ENCODE results near the gene SNX32.

SNX32 gene

GRCh38 chr11:65788821-65789220 is 44.9 kb upstream of the SNX32 start:
- POLR2A ChIA-PET = no interaction called here
- H3K4me3 ChIP-seq (ENCODE audit: low read depth, low read length) = no peak overlapping the region
- CTCF ChIA-PET = interaction anchor here (1.0 to 6.4 kb wide), 5 partner anchors 9 to 199 kb away, joined by 3 to 45 read pairs (median 4); partner anchors contain the start of gene AP5B1
- no peak for TF ChIP-seq CTCF (IDR thresholded peaks at IDR 0.05; ENCODE audit: insufficient read depth, low read length, missing control alignments)
- no peak for DNase-seq (ENCODE audit: low read depth, low spot score)

GRCh38 chr11:65789230-65790103 is 44.3 kb upstream of the SNX32 start:
- TF ChIP-seq CTCF (IDR thresholded peaks at IDR 0.05; ENCODE audit: insufficient read depth, low read length, missing control alignments) = no peak
- ChIA-PET POLR2A (no interaction called here), CTCF (interaction anchor here (1.0 to 6.4 kb wide), 4 partner anchors 9 to 28 kb away, joined by 3 to 45 read pairs (median 12); partner anchors contain the start of gene AP5B1)
- DNase-seq (ENCODE audit: low read depth, low spot score) = no peak
- no peak overlapping the region for H3K4me3 ChIP-seq (ENCODE audit: low read depth, low read length)

- H3K4me3 ChIP-seq (ENCODE audit: low read depth, low read length) = no peak overlapping the region
- no peak for TF ChIP-seq CTCF (IDR thresholded peaks at IDR 0.05; ENCODE audit: insufficient read depth, low read length, missing control alignments)
- DNase-seq (ENCODE audit: low read depth, low spot score) = no peak
- POLR2A ChIA-PET = interaction anchor here (0.6 kb wide), 1 partner anchor 21 kb away, joined by 3 read pairs; no protein-coding TSS in a partner anchor
- CTCF ChIA-PET = interaction anchor here (0.8 to 6.4 kb wide), 4 partner anchors 9 to 27 kb away, joined by 3 to 45 read pairs (median 12); partner anchors contain the start of gene AP5B1
Measured at GRCh38 chr11:65790104-65790901, 43.5 kb upstream of the SNX32 start.

- ChIA-PET POLR2A (interaction anchor here (0.6 kb wide), 1 partner anchor 21 kb away, joined by 3 read pairs; no protein-coding TSS in a partner anchor), CTCF (interaction anchor here (0.8 to 6.4 kb wide), 4 partner anchors 8 to 21 kb away, joined by 3 to 45 read pairs (median 12); partner anchors contain the start of gene AP5B1)
- DNase-seq (ENCODE audit: low read depth, low spot score) = no peak
- TF ChIP-seq CTCF (IDR thresholded peaks at IDR 0.05; ENCODE audit: insufficient read depth, low read length, missing control alignments) = no peak
- H3K4me3 ChIP-seq (ENCODE audit: low read depth, low read length) = no peak overlapping the region
Measured at GRCh38 chr11:65790902-65791650, 42.7 kb upstream of the SNX32 start.

- POLR2A ChIA-PET = no interaction called here
- H3K4me3 ChIP-seq (ENCODE audit: low read depth, low read length) = no peak overlapping the region
- CTCF ChIA-PET = interaction anchor here (1.0 to 6.4 kb wide), 3 partner anchors 9 to 22 kb away, joined by 4 to 45 read pairs (median 20); partner anchors contain the start of gene AP5B1
- TF ChIP-seq CTCF (IDR thresholded peaks at IDR 0.05; ENCODE audit: insufficient read depth, low read length, missing control alignments) = no peak
- no peak for DNase-seq (ENCODE audit: low read depth, low spot score)
Measured at GRCh38 chr11:65791719-65792213, 42.0 kb upstream of the SNX32 start.

Data from AG04449 (cell line).